Activated T-helper 2 cell treated with anti-CD3 and anti-CD28 coated beads, Interferon-gamma antibody, Interleukin-2, Interleukin-4, amounts not matched to agents 10 μg/mL and 5 μg/mL and 100 μg/mL, durations not matched to agents 14 hours and 24 hours and 36 hours (primary cell): Measurements from ENCODE around the gene GAP43. TPM values are rescaled to one million over a fixed set of nuclear protein-coding genes. Genes with fewer than 3 reads are reported as not detected.

Source experiments
- DNase-seq: peaks from one replicate; pipeline ENCODE4 v3.0.0; 2021; ENCODE audit warnings: low spot score
- H3K27ac Mint-ChIP-seq: one replicate; pipeline ENCODE4 v1.8.0; 2021; ENCODE audit warnings: mixed read lengths
- H3K27me3 Mint-ChIP-seq: one replicate; pipeline ENCODE4 v1.8.0; 2021; ENCODE audit warnings: low read depth, mixed read lengths
- H3K36me3 Mint-ChIP-seq: one replicate; pipeline ENCODE4 v1.8.0; 2021; ENCODE audit warnings: low read depth, mixed read lengths
- H3K4me1 Mint-ChIP-seq: one replicate; pipeline ENCODE4 v1.8.0; 2021; ENCODE audit warnings: low read depth, mixed read lengths
- H3K4me3 Mint-ChIP-seq: one replicate; pipeline ENCODE4 v1.8.0; 2021; ENCODE audit warnings: low read depth, mild to moderate bottlenecking, moderate library complexity, mixed read lengths
- H3K9me3 Mint-ChIP-seq: one replicate; pipeline ENCODE4 v1.8.0; 2021; ENCODE audit warnings: mixed read lengths
- intact Hi-C: fragments of 100-400 bp; cut with micrococcal nuclease; formaldehyde crosslinking; loops from one replicate; pipeline ENCODE4 v1.15.1; 2023
- total RNA-seq: library from RNA; stranded (reverse); gene quantifications from 2 replicates; pipeline ENCODE4 v1.2.3, GENCODE V29; 2022

Gene GAP43
- total RNA-seq, 1 donor from 2014 or later = not detected

- Mint-ChIP-seq H3K4me3 (peak overlapping the region; percentile 93), H3K9me3 (no peaks in the 10 kb centered on the region), H3K4me1 (peaks cover 33% of the 10 kb centered on the region), H3K36me3 (no peaks in the 10 kb centered on the region), H3K27me3 (peaks cover 5% of the 10 kb centered on the region), H3K27ac (peak overlapping the region; percentile 99)
- DNase-seq = peak; percentile 62
- intact Hi-C loops = loop anchor here (2.0 to 10.0 kb wide), 4 partner anchors 42 to 1244 kb away; partner anchors contain the start of gene ZBTB20
Observed at GRCh38 chr3:115658337-115659181, 35.2 kb downstream of the GAP43 start.

DNA sequence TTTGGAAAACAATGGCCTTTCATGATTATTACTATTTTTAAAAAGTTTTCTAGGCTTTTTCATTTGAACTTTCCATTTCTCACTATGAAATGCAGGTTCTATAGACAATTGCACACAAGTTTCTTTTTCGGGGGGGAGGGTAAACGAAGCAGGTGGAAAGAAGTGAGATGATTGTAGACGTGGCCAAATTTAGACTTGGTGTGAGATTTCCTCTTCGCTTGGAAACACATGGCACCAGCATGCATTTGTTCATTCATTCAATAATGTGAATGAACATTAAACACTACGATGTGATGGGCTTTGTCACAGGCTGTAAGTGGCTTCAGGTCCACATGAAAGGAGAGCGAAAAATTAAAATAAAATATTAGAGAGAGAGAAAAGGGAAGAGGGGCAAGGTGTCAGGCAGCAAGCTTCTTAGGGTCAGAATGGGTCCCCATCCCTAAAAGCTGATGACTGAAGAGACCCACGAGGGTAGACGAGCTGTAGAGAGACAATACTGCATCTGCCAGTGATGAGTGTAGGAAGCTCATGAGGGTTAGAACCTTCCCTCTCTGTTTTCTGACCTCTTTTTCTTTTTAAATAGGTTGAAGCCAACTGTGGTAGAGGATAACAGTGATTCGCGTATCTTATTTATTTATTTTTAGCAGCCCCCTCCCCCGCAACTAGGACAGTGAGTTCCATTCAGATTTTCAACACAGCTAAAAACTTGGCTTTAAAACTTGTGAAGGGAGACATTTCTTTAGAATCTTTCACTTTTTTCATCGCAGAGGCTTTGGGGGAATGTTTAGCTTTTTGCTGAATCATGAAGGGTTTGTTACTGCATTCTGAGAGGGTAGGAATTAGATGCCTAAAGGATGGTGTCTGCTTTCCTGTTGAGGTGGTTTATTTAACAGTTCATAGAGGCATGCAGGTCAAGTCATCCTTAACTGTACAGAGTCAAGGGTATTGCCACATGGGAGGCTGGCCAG is 36.2 kb downstream of the GAP43 start:
- Mint-ChIP-seq H3K27me3 (peaks cover 8% of the 10 kb centered on the region), H3K36me3 (no peaks in the 10 kb centered on the region), H3K4me1 (peaks cover 33% of the 10 kb centered on the region), H3K4me3 (peak overlapping the region; percentile 78), H3K27ac (peak overlapping the region; percentile 81), H3K9me3 (no peaks in the 10 kb centered on the region)
- DNase-seq = no peak
- intact Hi-C loops = loop anchor here (2.0 to 10.0 kb wide), 4 partner anchors 43 to 1245 kb away; partner anchors contain the start of gene ZBTB20

DNA sequence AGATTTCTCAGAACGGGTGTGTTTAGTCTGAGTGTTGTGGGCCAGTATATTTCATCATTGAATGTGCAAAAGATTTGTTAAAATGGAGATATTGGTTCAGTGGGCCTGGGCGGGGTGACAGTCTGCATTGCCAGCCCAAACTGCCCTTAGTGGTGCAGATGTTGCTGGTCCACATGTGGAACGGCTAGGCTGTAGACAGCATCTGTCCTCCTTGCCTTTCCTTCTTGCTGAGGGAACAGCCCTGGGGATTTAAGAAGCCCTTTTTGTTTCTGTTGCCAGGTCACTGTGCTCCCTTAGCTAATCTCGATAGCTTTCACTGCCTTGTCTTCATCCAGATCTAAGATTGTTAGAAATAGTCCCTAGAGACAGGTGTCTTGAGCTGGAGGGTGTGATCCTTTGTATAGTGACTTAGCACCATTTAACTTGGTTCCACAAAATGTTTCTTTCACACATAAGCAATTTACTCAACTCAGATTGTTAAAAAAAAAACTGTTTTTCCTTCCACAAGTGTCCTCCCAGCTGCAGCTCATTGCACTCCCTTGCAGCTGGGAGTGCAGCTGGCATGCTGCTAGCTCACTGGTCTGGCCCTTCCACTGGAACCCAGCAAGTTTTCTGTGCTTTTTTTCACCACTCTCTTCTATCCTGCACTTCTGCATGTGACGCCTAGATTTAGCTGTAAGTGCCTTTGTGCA is 37.5 kb downstream of the GAP43 start:
- Mint-ChIP-seq H3K27ac (no peak overlapping the region), H3K4me3 (no peak overlapping the region), H3K27me3 (peaks cover 8% of the 10 kb centered on the region), H3K4me1 (peaks cover 34% of the 10 kb centered on the region), H3K9me3 (no peaks in the 10 kb centered on the region), H3K36me3 (no peaks in the 10 kb centered on the region)
- no peak for DNase-seq
- intact Hi-C loops = no loop called here

GRCh38 chr3:115662356-115662755 is 39.0 kb downstream of the GAP43 start:
- no peaks in the 10 kb centered on the region for H3K9me3 Mint-ChIP-seq

GRCh38 chr3:115663414-115663813 is 40.1 kb downstream of the GAP43 start:
- intact Hi-C loops = no loop called here
- no peak for DNase-seq
- H3K36me3 Mint-ChIP-seq = no peaks in the 10 kb centered on the region
- H3K27ac Mint-ChIP-seq = no peak overlapping the region
- peaks cover 33% of the 10 kb centered on the region for H3K4me1 Mint-ChIP-seq
- no peaks in the 10 kb centered on the region for H3K9me3 Mint-ChIP-seq
- H3K4me3 Mint-ChIP-seq = no peak overlapping the region
- peaks cover 8% of the 10 kb centered on the region for H3K27me3 Mint-ChIP-seq

More at GRCh38 chr3:115662356-115662755, 39.0 kb downstream of the GAP43 start:
- peaks cover 34% of the 10 kb centered on the region for H3K4me1 Mint-ChIP-seq
- H3K27ac Mint-ChIP-seq = no peak overlapping the region
- no peak for DNase-seq
- H3K4me3 Mint-ChIP-seq = no peak overlapping the region
- intact Hi-C loops = no loop called here
- H3K36me3 Mint-ChIP-seq = no peaks in the 10 kb centered on the region
- H3K27me3 Mint-ChIP-seq = peaks cover 8% of the 10 kb centered on the region

GRCh38 chr3:115666081-115666480 is 42.8 kb downstream of the GAP43 start:
- no peak overlapping the region for H3K27ac Mint-ChIP-seq
- DNase-seq = no peak
- H3K4me3 Mint-ChIP-seq = no peak overlapping the region
- no peaks in the 10 kb centered on the region for H3K9me3 Mint-ChIP-seq
- peaks cover 8% of the 10 kb centered on the region for H3K27me3 Mint-ChIP-seq
- no peaks in the 10 kb centered on the region for H3K36me3 Mint-ChIP-seq
- peaks cover 23% of the 10 kb centered on the region for H3K4me1 Mint-ChIP-seq
- intact Hi-C loops = loop anchor here (2.0 kb wide), 1 partner anchor 49 kb away; no protein-coding TSS in a partner anchor

DNA sequence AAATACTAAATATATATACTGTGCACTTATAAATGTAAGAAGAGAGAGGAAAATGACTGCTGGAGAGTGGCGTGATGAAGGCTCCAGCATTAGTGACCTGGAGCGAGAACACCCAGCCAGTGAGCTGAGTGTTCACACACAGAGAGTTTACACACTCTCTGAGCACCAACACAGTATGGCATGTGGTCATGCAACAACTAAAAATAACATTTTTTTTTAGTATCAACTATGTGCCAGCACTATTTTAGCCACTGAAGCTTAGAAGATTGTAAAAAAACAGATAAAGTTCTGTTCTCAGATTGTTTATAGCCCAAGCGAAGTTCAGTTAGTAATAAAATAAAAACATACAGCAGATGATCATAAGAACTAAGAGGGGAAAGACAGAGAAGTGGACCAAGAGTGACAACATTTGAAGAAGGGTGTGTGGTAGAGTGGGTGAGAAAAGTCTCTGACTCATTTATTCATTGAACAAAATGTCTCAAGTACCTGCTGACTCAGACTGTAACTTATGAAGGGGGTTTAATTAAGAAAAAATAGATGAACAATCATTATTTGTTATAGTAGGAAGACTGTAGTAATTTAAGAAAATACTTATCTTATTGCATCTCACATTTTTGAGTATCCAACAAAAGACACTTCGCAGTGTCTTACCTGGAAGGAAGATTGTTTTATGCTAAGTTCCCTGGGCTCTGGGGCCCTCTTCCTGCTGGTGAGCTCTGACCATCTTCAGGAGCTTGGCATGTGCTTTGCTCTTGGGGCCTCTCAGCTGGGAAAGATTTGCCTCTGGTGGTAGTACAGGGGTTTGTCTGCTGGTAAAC is 43.8 kb downstream of the GAP43 start:
- Mint-ChIP-seq H3K27me3 (peaks cover 12% of the 10 kb centered on the region), H3K36me3 (no peaks in the 10 kb centered on the region), H3K27ac (peak overlapping the region; percentile 25), H3K9me3 (no peaks in the 10 kb centered on the region), H3K4me3 (no peak overlapping the region), H3K4me1 (peaks cover 26% of the 10 kb centered on the region)
- intact Hi-C loops = loop anchor here (2.0 kb wide), 1 partner anchor 50 kb away; no protein-coding TSS in a partner anchor
- DNase-seq = no peak

GRCh38 chr3:115667738-115668065 is 44.4 kb downstream of the GAP43 start:
- Mint-ChIP-seq H3K4me3 (no peak overlapping the region), H3K4me1 (peaks cover 27% of the 10 kb centered on the region), H3K9me3 (no peaks in the 10 kb centered on the region), H3K27me3 (peaks cover 15% of the 10 kb centered on the region), H3K36me3 (no peaks in the 10 kb centered on the region), H3K27ac (no peak overlapping the region)
- DNase-seq = no peak
- intact Hi-C loops = loop anchor here (2.0 kb wide), 1 partner anchor 51 kb away; no protein-coding TSS in a partner anchor

GRCh38 chr3:115670911-115671310 is 47.6 kb downstream of the GAP43 start:
- no peaks in the 10 kb centered on the region for H3K9me3 Mint-ChIP-seq
- H3K36me3 Mint-ChIP-seq = no peaks in the 10 kb centered on the region
- intact Hi-C loops = no loop called here
- no peak for DNase-seq
- peaks cover 28% of the 10 kb centered on the region for H3K27me3 Mint-ChIP-seq
- H3K4me3 Mint-ChIP-seq = no peak overlapping the region
- H3K27ac Mint-ChIP-seq = no peak overlapping the region
- H3K4me1 Mint-ChIP-seq = peaks cover 22% of the 10 kb centered on the region

DNA sequence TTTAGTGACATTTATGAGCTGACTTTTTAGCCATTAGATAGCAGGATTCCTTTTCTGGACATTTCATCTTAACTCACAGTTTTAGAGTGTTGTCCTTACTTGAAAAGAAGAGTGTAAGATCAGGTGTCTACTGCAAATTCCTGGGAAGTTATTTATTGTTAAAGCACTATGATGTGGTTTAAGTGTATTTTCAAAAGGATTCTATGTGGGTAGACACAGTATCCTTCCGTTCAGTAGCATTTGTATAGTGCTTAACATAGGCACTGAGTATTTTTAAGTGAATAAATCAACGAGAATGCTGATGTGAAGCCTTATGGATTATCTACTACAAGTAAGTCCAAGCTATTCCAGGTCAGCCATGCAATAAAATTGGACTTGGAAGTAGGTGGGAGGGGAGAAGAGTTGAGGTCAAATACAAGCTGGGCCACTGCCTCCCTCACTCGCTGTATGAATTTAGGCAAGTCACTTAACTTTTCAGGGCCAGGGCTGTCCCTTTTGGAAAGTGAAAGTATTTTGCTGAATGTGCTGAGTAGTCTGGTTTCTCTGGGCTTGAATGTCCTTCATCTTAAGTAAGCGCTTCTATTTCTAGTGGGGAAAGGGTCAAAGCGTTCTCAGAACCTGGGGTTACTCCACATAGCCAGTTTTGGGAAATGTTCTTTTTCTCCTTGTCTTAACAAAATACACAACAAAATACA is 48.6 kb downstream of the GAP43 start:
- no peak overlapping the region for H3K27ac Mint-ChIP-seq
- DNase-seq = no peak
- peaks cover 13% of the 10 kb centered on the region for H3K4me1 Mint-ChIP-seq
- intact Hi-C loops = no loop called here
- H3K36me3 Mint-ChIP-seq = no peaks in the 10 kb centered on the region
- H3K4me3 Mint-ChIP-seq = no peak overlapping the region
- H3K27me3 Mint-ChIP-seq = peaks cover 28% of the 10 kb centered on the region
- H3K9me3 Mint-ChIP-seq = no peaks in the 10 kb centered on the region

DNA sequence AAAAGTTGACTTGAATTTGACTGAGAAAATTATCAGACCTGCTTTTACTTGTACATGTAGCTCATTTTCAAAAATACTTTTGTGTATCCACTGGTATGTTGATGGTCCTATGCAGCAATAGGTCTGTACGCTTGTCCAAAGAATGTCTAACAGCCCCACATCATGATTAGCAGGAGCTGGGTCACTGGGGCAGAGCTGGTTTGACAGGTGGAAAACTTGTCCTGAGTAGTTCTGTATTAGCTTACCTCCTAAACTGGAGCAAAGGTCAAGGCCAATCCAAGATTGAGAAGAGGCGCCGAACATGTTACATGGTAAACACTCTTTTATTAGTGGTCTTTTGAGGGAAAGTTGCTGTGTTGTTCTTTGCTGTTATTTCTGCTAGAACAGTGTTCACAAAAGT is 50.6 kb downstream of the GAP43 start:
- H3K36me3 Mint-ChIP-seq = no peaks in the 10 kb centered on the region
- peaks cover 37% of the 10 kb centered on the region for H3K27me3 Mint-ChIP-seq
- intact Hi-C loops = no loop called here
- no peak overlapping the region for H3K27ac Mint-ChIP-seq
- no peak overlapping the region for H3K4me3 Mint-ChIP-seq
- no peaks in the 10 kb centered on the region for H3K9me3 Mint-ChIP-seq
- peaks cover 4% of the 10 kb centered on the region for H3K4me1 Mint-ChIP-seq
- no peak for DNase-seq
